RWPE2 (cell line): ENCODE data around the gene PRPS1.
"Not testable (repeated sequence)": the region's sequence is repeated elsewhere in the genome, so short reads cannot be mapped to it uniquely, and the experiment has no call there.

Source experiments
- ATAC-seq: fragments of 200-7000 bp; cut with Tn5 transposase; 3 replicates; pipeline ENCODE4 v1.9.1; 2021; ENCODE audit warnings: low read depth
- DNase-seq: peaks from one replicate; pipeline ENCODE4 v3.0.0-alpha.2; 2020; ENCODE audit warnings: low spot score
- H3K27ac ChIP-seq: fragments of 450-650 bp; 2 replicates; pipeline ENCODE4 v1.5.1; 2017; ENCODE audit warnings: mild to moderate bottlenecking; ENCODE audit not compliant: poor library complexity, severe bottlenecking
- H3K27me3 ChIP-seq: fragments of 250-450 bp; sonication (Bioruptor Pico); 2 replicates; pipeline ENCODE4 v1.5.1; 2021; ENCODE audit warnings: mild to moderate bottlenecking, moderate library complexity; ENCODE audit not compliant: insufficient read depth, poor library complexity, severe bottlenecking
- H3K36me3 ChIP-seq: fragments of 250-450 bp; sonication (Bioruptor Pico); 2 replicates; pipeline ENCODE4 v1.5.1; 2020; ENCODE audit warnings: low read depth, mild to moderate bottlenecking, moderate library complexity
- H3K4me1 ChIP-seq: fragments of 250-450 bp; sonication (Bioruptor Pico); 2 replicates; pipeline ENCODE4 v1.5.1; 2021; ENCODE audit warnings: mild to moderate bottlenecking, moderate library complexity; ENCODE audit not compliant: insufficient read depth, poor library complexity, severe bottlenecking
- H3K4me3 ChIP-seq: fragments of 250-450 bp; sonication (Bioruptor Pico); 2 replicates; pipeline ENCODE4 v1.5.1; 2021; ENCODE audit warnings: mild to moderate bottlenecking, moderate library complexity; ENCODE audit not compliant: severe bottlenecking
- H3K9me3 ChIP-seq: fragments of 250-450 bp; sonication (Bioruptor Pico); 2 replicates; pipeline ENCODE4 v1.5.1; 2021; ENCODE audit warnings: mild to moderate bottlenecking, moderate library complexity; ENCODE audit not compliant: severe bottlenecking
- TF ChIP-seq, protein P1 (sequence below): fragments of 450-650 bp; IDR thresholded peaks from one replicate; pipeline ENCODE4 v1.5.1; 2017; ENCODE audit warnings: mild to moderate bottlenecking, moderate library complexity; ENCODE audit not compliant: poor library complexity, severe bottlenecking

The PRPS1 gene

DNA sequence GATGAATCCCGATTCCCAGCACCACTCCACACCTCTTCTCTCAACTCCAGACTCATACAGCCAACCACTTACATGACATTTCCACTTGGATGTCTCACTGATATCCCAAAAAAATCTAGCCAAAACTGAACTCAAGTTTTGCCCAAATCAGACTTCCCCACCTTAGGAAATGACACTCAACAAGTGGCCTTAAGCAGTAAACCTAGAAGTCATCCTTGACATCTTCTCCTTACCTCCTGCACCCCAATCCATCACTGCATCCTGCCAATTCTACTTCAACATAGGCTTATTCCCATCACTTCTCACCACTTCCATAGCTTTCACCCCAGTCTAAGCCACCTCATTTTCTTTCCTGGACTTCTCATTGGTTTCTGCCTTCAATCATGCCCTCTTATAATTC, 39.1 kb downstream of the PRPS1 start:
- H3K36me3 ChIP-seq = no peaks in the 10 kb centered on the region
- no peaks in the 10 kb centered on the region for H3K27me3 ChIP-seq
- ATAC-seq (no peak), DNase-seq (no peak)
- TF ChIP-seq, protein P1, sequence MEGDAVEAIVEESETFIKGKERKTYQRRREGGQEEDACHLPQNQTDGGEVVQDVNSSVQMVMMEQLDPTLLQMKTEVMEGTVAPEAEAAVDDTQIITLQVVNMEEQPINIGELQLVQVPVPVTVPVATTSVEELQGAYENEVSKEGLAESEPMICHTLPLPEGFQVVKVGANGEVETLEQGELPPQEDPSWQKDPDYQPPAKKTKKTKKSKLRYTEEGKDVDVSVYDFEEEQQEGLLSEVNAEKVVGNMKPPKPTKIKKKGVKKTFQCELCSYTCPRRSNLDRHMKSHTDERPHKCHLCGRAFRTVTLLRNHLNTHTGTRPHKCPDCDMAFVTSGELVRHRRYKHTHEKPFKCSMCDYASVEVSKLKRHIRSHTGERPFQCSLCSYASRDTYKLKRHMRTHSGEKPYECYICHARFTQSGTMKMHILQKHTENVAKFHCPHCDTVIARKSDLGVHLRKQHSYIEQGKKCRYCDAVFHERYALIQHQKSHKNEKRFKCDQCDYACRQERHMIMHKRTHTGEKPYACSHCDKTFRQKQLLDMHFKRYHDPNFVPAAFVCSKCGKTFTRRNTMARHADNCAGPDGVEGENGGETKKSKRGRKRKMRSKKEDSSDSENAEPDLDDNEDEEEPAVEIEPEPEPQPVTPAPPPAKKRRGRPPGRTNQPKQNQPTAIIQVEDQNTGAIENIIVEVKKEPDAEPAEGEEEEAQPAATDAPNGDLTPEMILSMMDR = no peak
- H3K27ac ChIP-seq = no peak overlapping the region
- no peaks in the 10 kb centered on the region for H3K9me3 ChIP-seq
- no peaks in the 10 kb centered on the region for H3K4me1 ChIP-seq
- H3K4me3 ChIP-seq = no peak overlapping the region

DNA sequence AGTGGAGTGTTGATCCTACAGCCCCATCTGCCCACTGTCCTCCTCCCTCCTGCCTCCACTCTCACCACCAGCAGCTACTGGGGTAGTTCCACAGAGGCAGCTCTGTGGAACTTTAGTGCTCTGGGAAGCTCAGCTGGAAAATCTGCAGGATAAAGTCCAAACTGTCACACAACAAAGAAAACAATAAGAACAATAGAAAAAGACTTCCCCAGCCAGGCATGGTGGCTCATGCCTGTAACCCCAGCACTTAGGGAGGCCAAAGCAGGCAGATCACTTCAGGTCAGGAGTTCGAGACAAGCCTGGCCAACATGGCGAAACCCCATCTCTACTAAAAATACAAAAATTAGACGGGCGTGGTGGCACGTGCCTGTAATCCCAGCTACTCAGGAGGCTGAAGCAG, 40.4 kb downstream of the PRPS1 start:
- H3K4me3 ChIP-seq, DNase-seq, ATAC-seq, H3K27ac ChIP-seq, H3K36me3 ChIP-seq, H3K9me3 ChIP-seq, H3K27me3 ChIP-seq, H3K4me1 ChIP-seq: not testable (repeated sequence)

DNA sequence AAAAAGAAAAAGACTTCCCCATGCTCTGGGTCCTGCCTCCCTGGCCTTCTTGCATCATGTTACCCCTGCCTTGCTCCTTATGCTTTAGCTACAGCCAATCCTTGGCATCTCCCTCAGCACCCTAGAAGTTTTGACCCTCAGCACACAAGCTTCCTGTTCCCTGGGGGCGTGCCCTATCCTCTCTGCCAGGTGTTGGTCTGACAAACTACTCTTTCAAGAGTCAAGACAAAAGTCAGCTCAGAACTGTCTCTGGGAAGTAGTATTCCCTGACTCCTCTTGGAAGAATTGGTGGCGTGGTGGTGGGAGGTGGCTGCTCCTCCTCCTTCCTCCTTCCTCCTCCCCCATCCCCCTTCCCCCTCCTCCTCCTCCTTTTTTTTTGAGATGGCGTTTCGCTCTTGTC, 41.0 kb downstream of the PRPS1 start:
- Histone ChIP-seq H3K4me3 (no peak overlapping the region), H3K9me3 (no peaks in the 10 kb centered on the region), H3K27me3 (no peaks in the 10 kb centered on the region), H3K36me3 (no peaks in the 10 kb centered on the region), H3K27ac (no peak overlapping the region), H3K4me1 (peaks cover 9% of the 10 kb centered on the region)
- TF ChIP-seq, protein P1 = no peak
- DNase-seq = no peak
- ATAC-seq = no peak

DNA sequence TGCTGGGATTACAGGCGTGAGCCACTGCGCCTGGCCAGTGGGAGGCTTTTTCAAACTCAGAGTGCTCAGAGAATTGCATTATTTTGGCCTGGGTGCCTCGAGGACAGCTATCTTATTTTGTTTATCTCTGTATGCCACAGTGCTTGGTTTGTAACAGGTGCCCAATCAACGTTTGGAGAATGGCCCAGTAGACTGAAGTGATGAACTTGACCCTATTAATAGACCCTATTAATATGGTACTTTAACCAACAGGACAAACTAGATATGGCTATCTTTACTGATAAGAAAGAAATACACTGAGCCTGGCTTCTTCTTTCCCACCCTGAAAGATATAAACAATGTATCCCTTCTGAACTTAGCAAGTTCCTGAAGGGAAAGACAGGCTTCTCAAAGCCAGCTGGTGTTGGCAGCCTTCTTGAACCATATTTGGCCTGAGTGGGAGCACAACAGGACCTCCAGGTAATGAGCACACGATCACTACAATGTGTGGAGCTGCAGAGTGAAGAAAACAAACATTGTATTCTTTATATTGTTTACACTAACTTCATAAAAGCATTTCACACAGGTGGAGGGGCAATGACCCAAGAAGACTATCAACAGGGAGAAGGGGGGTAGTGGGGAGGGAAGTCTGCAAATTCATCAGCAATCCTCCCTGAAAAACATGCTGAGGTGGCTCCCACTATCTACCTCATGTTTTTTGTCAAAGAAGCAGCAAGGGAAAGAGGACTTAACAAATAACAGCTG, 41.7 kb downstream of the PRPS1 start:
- Histone ChIP-seq H3K4me3 (no peak overlapping the region), H3K36me3 (no peaks in the 10 kb centered on the region), H3K9me3 (no peaks in the 10 kb centered on the region), H3K27me3 (no peaks in the 10 kb centered on the region), H3K4me1 (peaks cover 11% of the 10 kb centered on the region), H3K27ac (no peak overlapping the region)
- TF ChIP-seq, protein P1 = no peak
- DNase-seq = no peak
- no peak for ATAC-seq

DNA sequence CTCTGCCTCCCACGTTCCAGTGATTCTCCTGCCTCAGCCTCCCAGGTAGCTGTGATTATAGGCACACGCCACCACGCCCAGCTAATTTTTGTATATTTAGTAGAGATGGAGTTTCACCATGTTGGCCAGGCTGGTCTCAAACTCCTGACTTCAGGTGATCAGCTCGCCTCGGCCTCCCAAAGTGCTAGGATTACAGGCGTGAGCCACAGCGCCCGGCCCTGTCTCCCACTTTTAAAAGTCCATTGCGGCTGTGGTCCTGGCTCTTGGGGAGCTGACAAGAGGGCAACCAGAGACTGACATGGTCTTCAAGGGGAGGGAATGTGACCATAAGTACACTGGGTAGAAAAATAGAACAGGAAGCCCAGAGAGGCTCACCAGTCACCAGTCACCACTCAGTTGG, 42.9 kb downstream of the PRPS1 start:
- H3K27ac ChIP-seq, H3K27me3 ChIP-seq, ATAC-seq, DNase-seq, H3K9me3 ChIP-seq, H3K4me3 ChIP-seq, H3K36me3 ChIP-seq: not testable (repeated sequence)
- peaks cover 16% of the 10 kb centered on the region for H3K4me1 ChIP-seq

DNA sequence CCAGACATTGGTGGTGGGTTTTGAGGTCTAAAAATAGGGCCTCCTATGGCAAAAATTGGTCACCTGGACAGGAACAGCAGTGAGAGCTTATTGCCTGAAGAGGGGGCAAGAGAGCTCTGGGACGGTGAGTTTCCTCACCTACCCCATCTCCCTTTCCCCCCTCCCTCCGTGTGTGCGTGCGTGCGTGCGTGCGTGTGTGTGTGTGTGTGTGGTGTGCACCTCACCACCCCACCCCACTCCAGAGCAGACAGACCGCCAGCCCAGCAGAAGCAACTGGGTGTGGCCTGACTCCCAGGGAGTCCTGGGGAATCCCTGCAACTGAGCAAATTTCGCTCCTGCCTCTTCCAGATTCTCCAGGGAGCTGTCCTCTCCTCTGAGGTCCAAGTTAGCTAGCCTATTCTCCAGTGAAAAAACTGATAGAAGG, 44.7 kb downstream of the PRPS1 start:
- Histone ChIP-seq H3K9me3 (no peaks in the 10 kb centered on the region), H3K4me3 (no peak overlapping the region), H3K27ac (peak overlapping the region; percentile 93), H3K4me1 (peaks cover 26% of the 10 kb centered on the region), H3K36me3 (no peaks in the 10 kb centered on the region), H3K27me3 (no peaks in the 10 kb centered on the region)
- TF ChIP-seq, protein P1 = peak; percentile 71
- peak; percentile 26; the same call in 2 of the 3 replicates for ATAC-seq
- DNase-seq = peak; percentile 84
